Measurements from ENCODE around the gene POMT2.

GRCh38 chr14:77322951-77323350 is 2.3 kb upstream of the POMT2 start:
- TF ChIP-seq POLR2A (IDR thresholded peaks at IDR 0.05) (no peak), POLR2AphosphoS5 (IDR thresholded peaks at IDR 0.05) (no peak), CTCF (IDR thresholded peaks at IDR 0.05) (no peak)
